A673 (cell line): ENCODE measurements around the gene ANAPC5. TPM values are rescaled to one million over a fixed set of nuclear protein-coding genes. Genes with fewer than 3 reads are reported as not detected.

Source experiments
- BruUV-seq: library from RNA; stranded (reverse); fragments of 400-500 nt; replicated peaks from 2 replicates; lab custom pipeline; 2021; lab: Mats Ljungman, UMichigan
- CTCF ChIA-PET: fragments of 300-600 bp; sonication (Branson Sonifier 250); formaldehyde crosslinking; loops from one replicate; lab custom pipeline; 2022; ENCODE audit warnings: antibody characterized with exemption; lab: Charles Lee
- POLR2A ChIA-PET: fragments of 300-600 bp; sonication (Branson Sonifier 250); formaldehyde crosslinking; loops from one replicate; lab custom pipeline; 2022; ENCODE audit warnings: antibody characterized with exemption; ENCODE audit not compliant: low non-redundant PET; lab: Charles Lee
- DNase-seq: peaks from one replicate; pipeline ENCODE4 v3.0.0-alpha.2; 2015; ENCODE audit warnings: low spot score
- H3K27ac ChIP-seq: fragments of 200-600 bp; sonication (generic); 2 replicates; pipeline ENCODE4 v1.5.1; 2016; ENCODE audit warnings: mixed run types, low read depth, mild to moderate bottlenecking, mixed read lengths, antibody characterized with exemption, low read length; ENCODE audit not compliant: poor library complexity, severe bottlenecking
- H3K27me3 ChIP-seq: fragments of 200-600 bp; sonication (generic); replicated peaks from 2 replicates; pipeline ENCODE4 v1.6.1; 2017; ENCODE audit warnings: mixed run types, low read depth, mild to moderate bottlenecking, mixed read lengths, antibody characterized with exemption, low read length; ENCODE audit not compliant: insufficient read depth, poor library complexity
- H3K36me3 ChIP-seq: fragments of 200-600 bp; sonication (generic); 2 replicates; pipeline ENCODE4 v1.6.1; 2016; ENCODE audit warnings: mixed run types, mild to moderate bottlenecking, mixed read lengths, antibody characterized with exemption, low read length; ENCODE audit not compliant: insufficient read depth, poor library complexity, severe bottlenecking
- H3K4me1 ChIP-seq: fragments of 200-600 bp; sonication (generic); 2 replicates; pipeline ENCODE4 v1.6.1; 2017; ENCODE audit warnings: mixed run types, mild to moderate bottlenecking, mixed read lengths, antibody characterized with exemption, low read length; ENCODE audit not compliant: insufficient read depth, poor library complexity, severe bottlenecking
- H3K4me3 ChIP-seq: fragments of 200-600 bp; sonication (generic); 2 replicates; pipeline ENCODE4 v1.5.1; 2016; ENCODE audit warnings: low read depth, mixed run types, mild to moderate bottlenecking, mixed read lengths, low read length; ENCODE audit not compliant: poor library complexity, severe bottlenecking
- H3K9me3 ChIP-seq: fragments of 200-600 bp; sonication (generic); 2 replicates; pipeline ENCODE4 v1.6.1; 2016; ENCODE audit warnings: mixed run types, low read depth, mild to moderate bottlenecking, mixed read lengths, antibody characterized with exemption, low read length; ENCODE audit not compliant: poor library complexity, severe bottlenecking
- CTCF ChIP-seq: fragments of 300-800, 200-600 bp; sonication (generic); conservative IDR thresholded peaks from 2 replicates; pipeline ENCODE4 v1.5.1; 2017; ENCODE audit warnings: low read depth, mild to moderate bottlenecking, antibody characterized with exemption, low read length, moderate library complexity, mixed read lengths
- EZH2 ChIP-seq: fragments of 200-600 bp; sonication (generic); IDR thresholded peaks from 2 replicates; pipeline ENCODE4 v1.6.1; 2017; ENCODE audit warnings: borderline replicate concordance, low read depth, mild to moderate bottlenecking, mixed read lengths, antibody characterized with exemption, low read length; ENCODE audit not compliant: poor library complexity, severe bottlenecking
- intact Hi-C: fragments of 100-400 bp; cut with micrococcal nuclease; formaldehyde crosslinking; loops from one replicate; pipeline ENCODE4 v1.10.0; 2022; ENCODE audit not compliant: unreplicated experiment
- total RNA-seq: library from RNA; stranded (reverse); gene quantifications from 2 replicates; pipeline ENCODE4 v1.2.3, GENCODE V29; 2021

The ANAPC5 gene
- total RNA-seq, 1 experiment from 2014 or later = 142 TPM

- Histone ChIP-seq H3K4me1 (no peaks in the 10 kb centered on the region), H3K36me3 (peaks cover 82% of the 10 kb centered on the region), H3K4me3 (no peak overlapping the region), H3K27ac (no peak overlapping the region), H3K9me3 (no peaks in the 10 kb centered on the region), H3K27me3 (no peaks in the 10 kb centered on the region)
- no TSS peak for BruUV-seq
- CTCF ChIA-PET = no interaction called here
- POLR2A ChIA-PET = no interaction called here
- TF ChIP-seq EZH2 (no peak), CTCF (no peak)
- intact Hi-C loops = no loop called here
- DNase-seq = no peak
Measured at GRCh38 chr12:121330195-121330594, 22.0 kb downstream of the ANAPC5 start.

- Histone ChIP-seq H3K27me3 (no peaks in the 10 kb centered on the region), H3K27ac (no peak overlapping the region), H3K36me3 (peaks cover 72% of the 10 kb centered on the region), H3K4me3 (no peak overlapping the region), H3K4me1 (no peaks in the 10 kb centered on the region), H3K9me3 (no peaks in the 10 kb centered on the region)
- CTCF ChIA-PET = no interaction called here
- POLR2A ChIA-PET = no interaction called here
- no TSS peak for BruUV-seq
- intact Hi-C loops = no loop called here
- TF ChIP-seq EZH2 = no peak
- TF ChIP-seq CTCF = no peak
- no peak for DNase-seq
Measured at GRCh38 chr12:121328620-121329019, 23.6 kb downstream of the ANAPC5 start.

GRCh38 chr12:121326996-121327674 lies 25.1 kb downstream of the ANAPC5 start:
- H3K27ac ChIP-seq = no peak overlapping the region
- no TSS peak for BruUV-seq
- peaks cover 67% of the 10 kb centered on the region for H3K36me3 ChIP-seq
- TF ChIP-seq EZH2 = no peak
- no peak for DNase-seq
- ChIA-PET CTCF (no interaction called here), POLR2A (no interaction called here)
- intact Hi-C loops = no loop called here
- no peaks in the 10 kb centered on the region for H3K4me1 ChIP-seq
- no peak overlapping the region for H3K4me3 ChIP-seq
- H3K9me3 ChIP-seq = no peaks in the 10 kb centered on the region
- no peaks in the 10 kb centered on the region for H3K27me3 ChIP-seq
